ENCODE results near the gene MTMR3.

Gene MTMR3

DNA sequence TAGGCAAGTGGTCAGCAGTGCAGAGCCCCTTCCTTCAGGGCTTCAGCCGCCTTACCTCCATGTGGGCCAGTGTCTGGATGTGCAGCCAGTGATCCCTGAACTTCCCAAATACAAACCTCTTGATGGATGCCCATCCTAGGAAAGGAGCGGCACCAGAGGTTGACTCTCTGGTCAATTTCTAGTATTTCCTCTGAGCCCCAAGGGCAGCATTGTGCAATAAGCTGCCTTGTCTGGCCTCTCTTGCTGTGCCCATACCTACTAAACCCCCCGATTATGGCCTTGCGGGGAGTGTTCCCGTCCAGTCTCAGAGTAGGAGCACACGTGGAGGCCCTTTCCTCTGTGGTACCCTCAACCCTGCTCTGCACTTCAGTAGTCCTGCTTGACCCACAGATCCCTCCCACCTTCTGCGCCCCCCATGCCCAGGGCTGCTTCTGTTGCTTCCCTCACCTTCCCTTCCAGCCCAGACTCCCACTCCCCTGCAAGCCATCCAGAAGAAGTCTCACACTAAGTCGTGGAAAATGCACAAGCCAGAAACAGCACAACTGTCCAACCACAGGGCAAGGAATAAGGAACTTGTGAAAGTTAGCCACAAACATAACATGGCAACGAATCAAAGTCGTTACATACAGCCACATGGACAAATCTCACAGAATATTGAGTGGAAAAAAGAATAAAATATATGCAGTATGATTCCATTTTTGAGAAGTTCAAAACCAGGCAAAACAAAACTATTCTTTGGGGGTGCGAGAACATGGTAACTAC is 157.7 kb downstream of the MTMR3 start:
- no peaks in the 10 kb centered on the region for H3K27me3 ChIP-seq
- peak in 1 of 11 experiments; percentile 30; a peak in 1 of 22 replicates for TF ChIP-seq Cebpa-rat (IDR thresholded peaks at IDR 0.05)
- H3K9ac ChIP-seq = no peak overlapping the region
- H3K36me3 ChIP-seq = no peaks in the 10 kb centered on the region
- H4K20me1 ChIP-seq = no peaks in the 10 kb centered on the region
- H3K27ac ChIP-seq = no peak overlapping the region
- no peak overlapping the region for H3K4me3 ChIP-seq
- peaks cover 0 to 39% (median 10%) of the 10 kb centered on the region in 10 experiments; a peak in 11 of 20 replicates for H3K4me1 ChIP-seq
- no peak overlapping the region for H3K4me2 ChIP-seq
- H3K9me3 ChIP-seq (replicated peaks in 1 of 11) = no peaks in the 10 kb centered on the region

DNA sequence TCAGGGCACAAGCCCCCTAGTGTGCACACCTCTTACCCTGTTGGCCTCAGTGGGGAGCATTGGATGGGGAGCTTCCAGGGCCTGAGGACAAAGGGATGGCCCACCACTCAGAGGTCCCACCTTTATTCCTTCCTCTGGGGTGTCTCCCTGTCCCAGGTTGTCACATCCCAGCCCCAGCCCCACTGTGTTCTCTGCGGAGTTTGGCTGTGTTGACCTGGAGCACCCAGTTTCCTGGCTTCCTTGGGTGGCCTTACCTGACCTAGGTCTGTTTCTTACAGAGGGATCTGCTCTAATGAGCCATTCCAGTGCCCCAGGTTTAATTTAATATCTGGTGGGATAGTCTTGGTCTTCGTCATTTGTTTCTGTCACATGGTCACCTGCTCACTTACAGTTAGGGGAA is 158.5 kb downstream of the MTMR3 start:
- Histone ChIP-seq H3K27ac (no peak overlapping the region), H3K4me1 (peaks cover 0 to 31% (median 10%) of the 10 kb centered on the region in 10 experiments; a peak in 12 of 20 replicates), H3K9me3 (replicated peaks in 1 of 11) (no peaks in the 10 kb centered on the region), H3K9ac (no peak overlapping the region), H3K4me2 (no peak overlapping the region), H3K27me3 (no peaks in the 10 kb centered on the region), H4K20me1 (no peaks in the 10 kb centered on the region), H3K36me3 (peaks cover 0 to 8% (median 0%) of the 10 kb centered on the region in 11 experiments; a peak in 3 of 22 replicates), H3K4me3 (no peak overlapping the region)
- no peak for TF ChIP-seq Cebpa-rat (IDR thresholded peaks at IDR 0.05)

DNA sequence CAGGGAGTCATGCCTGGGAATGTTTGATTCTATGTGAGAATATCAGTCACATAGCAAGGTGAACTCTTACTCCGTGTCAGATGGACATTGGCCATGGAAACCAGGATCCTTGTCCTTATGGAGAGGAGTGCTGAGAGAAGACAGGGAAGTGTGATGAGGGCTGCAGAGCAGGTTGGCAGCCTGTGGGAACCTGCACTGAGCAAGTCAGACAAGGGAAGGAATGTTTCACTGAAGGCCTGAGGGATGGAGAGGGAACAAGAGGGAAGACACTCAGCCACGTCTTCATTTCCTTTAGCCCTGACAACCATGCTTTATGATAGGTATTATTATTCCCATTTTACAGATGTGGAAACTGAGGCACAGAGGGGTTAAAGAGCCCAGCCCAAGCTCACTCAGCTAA is 158.9 kb downstream of the MTMR3 start:
- H3K9ac ChIP-seq = no peak overlapping the region
- peaks cover 3 to 34% (median 14%) of the 10 kb centered on the region in 10 experiments; a peak in 17 of 20 replicates for H3K4me1 ChIP-seq
- H3K27me3 ChIP-seq = no peaks in the 10 kb centered on the region
- no peak for TF ChIP-seq Cebpa-rat (IDR thresholded peaks at IDR 0.05)
- H4K20me1 ChIP-seq = no peaks in the 10 kb centered on the region
- H3K36me3 ChIP-seq = peaks cover 0 to 12% (median 0%) of the 10 kb centered on the region in 11 experiments; a peak in 3 of 22 replicates
- H3K4me3 ChIP-seq = no peak overlapping the region
- H3K4me2 ChIP-seq = no peak overlapping the region
- H3K9me3 ChIP-seq (replicated peaks in 1 of 11) = no peaks in the 10 kb centered on the region
- H3K27ac ChIP-seq = no peak overlapping the region

- no peak for TF ChIP-seq Cebpa-rat (IDR thresholded peaks at IDR 0.05)
- Histone ChIP-seq H3K9ac (no peak overlapping the region), H3K4me1 (peaks cover 4 to 33% (median 17%) of the 10 kb centered on the region in 10 experiments; a peak in 17 of 20 replicates), H3K4me3 (no peak overlapping the region), H3K36me3 (peaks cover 0 to 22% (median 0%) of the 10 kb centered on the region in 11 experiments; a peak in 4 of 22 replicates), H4K20me1 (no peaks in the 10 kb centered on the region), H3K27me3 (no peaks in the 10 kb centered on the region), H3K4me2 (peak overlapping the region in 3 of 11 experiments; percentile 17 to 45 (median 35); a peak in 4 of 22 replicates), H3K9me3 (replicated peaks in 1 of 11) (peaks cover 0 to 4% (median 0%) of the 10 kb centered on the region in 11 experiments; a peak in 1 of 22 replicates), H3K27ac (no peak overlapping the region)
These were observed 160.2 kb downstream of the MTMR3 start for GRCh38 chr22:30043161-30043560.

GRCh38 chr22:30044369-30044768 is 161.4 kb downstream of the MTMR3 start:
- H3K36me3 ChIP-seq = peaks cover 0 to 32% (median 0%) of the 10 kb centered on the region in 11 experiments; a peak in 4 of 22 replicates
- H3K4me2 ChIP-seq = no peak overlapping the region; a peak in 2 of 22 replicates
- H3K9ac ChIP-seq = no peak overlapping the region
- no peak overlapping the region for H3K4me3 ChIP-seq
- TF ChIP-seq Cebpa-rat (IDR thresholded peaks at IDR 0.05) = no peak
- peaks cover 0 to 4% (median 0%) of the 10 kb centered on the region in 11 experiments; a peak in 1 of 22 replicates for H3K9me3 ChIP-seq (replicated peaks in 1 of 11)
- no peaks in the 10 kb centered on the region for H3K27me3 ChIP-seq
- H3K27ac ChIP-seq = no peak overlapping the region
- no peaks in the 10 kb centered on the region for H4K20me1 ChIP-seq
- peaks cover 4 to 28% (median 15%) of the 10 kb centered on the region in 10 experiments; a peak in 17 of 20 replicates for H3K4me1 ChIP-seq

GRCh38 chr22:30044881-30045493 is 162.0 kb downstream of the MTMR3 start:
- Histone ChIP-seq H3K9ac (no peak overlapping the region), H3K4me3 (no peak overlapping the region), H3K36me3 (peaks cover 0 to 34% (median 0%) of the 10 kb centered on the region in 11 experiments; a peak in 4 of 22 replicates), H3K4me2 (no peak overlapping the region), H3K9me3 (replicated peaks in 1 of 11) (peaks cover 0 to 4% (median 0%) of the 10 kb centered on the region in 11 experiments; a peak in 1 of 22 replicates), H3K4me1 (peaks cover 4 to 28% (median 15%) of the 10 kb centered on the region in 10 experiments; a peak in 17 of 20 replicates), H4K20me1 (no peaks in the 10 kb centered on the region), H3K27ac (no peak overlapping the region), H3K27me3 (no peaks in the 10 kb centered on the region)
- TF ChIP-seq Cebpa-rat (IDR thresholded peaks at IDR 0.05) = no peak

- peaks cover 0 to 4% (median 0%) of the 10 kb centered on the region in 11 experiments; a peak in 1 of 22 replicates for H3K9me3 ChIP-seq (replicated peaks in 1 of 11)
- no peak overlapping the region for H3K4me2 ChIP-seq
- H3K27me3 ChIP-seq = no peaks in the 10 kb centered on the region
- peaks cover 0 to 34% (median 0%) of the 10 kb centered on the region in 11 experiments; a peak in 4 of 22 replicates for H3K36me3 ChIP-seq
- H3K4me1 ChIP-seq = peaks cover 4 to 28% (median 15%) of the 10 kb centered on the region in 10 experiments; a peak in 17 of 20 replicates
- H3K9ac ChIP-seq = no peak overlapping the region
- H4K20me1 ChIP-seq = no peaks in the 10 kb centered on the region
- no peak overlapping the region for H3K27ac ChIP-seq
- TF ChIP-seq Cebpa-rat (IDR thresholded peaks at IDR 0.05) = no peak
- no peak overlapping the region for H3K4me3 ChIP-seq
These were observed 162.5 kb downstream of the MTMR3 start for GRCh38 chr22:30045494-30045887.

DNA sequence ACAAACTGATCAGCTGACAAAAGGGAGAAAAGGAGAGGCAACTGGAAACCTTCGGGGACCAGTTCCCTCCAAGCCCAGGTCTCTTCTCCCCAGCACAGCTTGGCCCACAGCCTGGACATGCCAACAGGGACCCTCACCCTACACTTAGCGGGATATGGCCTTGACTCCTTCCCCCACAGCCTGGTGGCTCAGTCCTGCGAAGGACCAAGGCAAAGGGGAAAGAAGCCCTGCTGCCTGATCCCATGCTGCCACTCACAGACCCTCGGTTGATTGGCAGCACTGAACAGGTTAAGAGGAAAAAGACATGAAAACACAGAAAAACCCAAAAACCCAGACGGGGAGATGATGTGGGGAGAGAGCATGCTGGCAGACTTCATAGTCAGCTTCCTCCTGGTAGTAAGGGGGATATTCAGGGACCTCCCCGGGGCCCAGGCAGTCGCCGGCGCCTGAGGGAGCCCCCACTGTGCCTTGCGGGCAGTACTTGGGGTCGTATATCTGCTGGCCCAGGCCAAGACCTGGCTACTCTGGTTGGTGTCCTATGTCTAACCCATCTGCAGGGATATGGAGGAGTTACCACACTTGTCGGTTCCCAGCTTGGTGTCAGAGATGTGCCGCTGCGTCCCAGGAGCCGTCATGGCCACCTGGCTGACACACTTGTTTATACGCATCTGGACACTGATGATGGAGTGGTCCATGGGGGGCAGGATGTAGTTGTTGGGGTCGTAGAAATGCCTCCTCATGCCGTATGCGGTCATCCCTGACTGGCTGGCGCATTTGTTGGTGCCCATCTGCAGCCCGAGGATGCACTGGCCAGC is 163.1 kb downstream of the MTMR3 start:
- Histone ChIP-seq H3K4me3 (no peak overlapping the region), H3K27me3 (no peaks in the 10 kb centered on the region), H3K4me1 (peaks cover 4 to 28% (median 15%) of the 10 kb centered on the region in 10 experiments; a peak in 17 of 20 replicates), H4K20me1 (no peaks in the 10 kb centered on the region), H3K9me3 (replicated peaks in 1 of 11) (peaks cover 0 to 4% (median 0%) of the 10 kb centered on the region in 11 experiments; a peak in 1 of 22 replicates), H3K9ac (no peak overlapping the region), H3K4me2 (peak overlapping the region in 2 of 11 experiments; percentile 7 to 29; a peak in 2 of 22 replicates), H3K36me3 (peaks cover 0 to 34% (median 0%) of the 10 kb centered on the region in 11 experiments; a peak in 4 of 22 replicates), H3K27ac (no peak overlapping the region; a peak in 1 of 22 replicates)
- TF ChIP-seq Cebpa-rat (IDR thresholded peaks at IDR 0.05) = no peak
